NCI-H2029 treated with DMSO at 0.1 percent for 48 hours (cell line): ENCODE measurements around the gene ADAMTSL3.
"Not testable (repeated sequence)": the region's sequence is repeated elsewhere in the genome, so short reads cannot be mapped to it uniquely, and the experiment has no call there.

Experiments
- DNase-seq: peaks from one replicate; lab custom pipeline; 2025; lab: John Stamatoyannopoulos, UW

The ADAMTSL3 gene

DNA sequence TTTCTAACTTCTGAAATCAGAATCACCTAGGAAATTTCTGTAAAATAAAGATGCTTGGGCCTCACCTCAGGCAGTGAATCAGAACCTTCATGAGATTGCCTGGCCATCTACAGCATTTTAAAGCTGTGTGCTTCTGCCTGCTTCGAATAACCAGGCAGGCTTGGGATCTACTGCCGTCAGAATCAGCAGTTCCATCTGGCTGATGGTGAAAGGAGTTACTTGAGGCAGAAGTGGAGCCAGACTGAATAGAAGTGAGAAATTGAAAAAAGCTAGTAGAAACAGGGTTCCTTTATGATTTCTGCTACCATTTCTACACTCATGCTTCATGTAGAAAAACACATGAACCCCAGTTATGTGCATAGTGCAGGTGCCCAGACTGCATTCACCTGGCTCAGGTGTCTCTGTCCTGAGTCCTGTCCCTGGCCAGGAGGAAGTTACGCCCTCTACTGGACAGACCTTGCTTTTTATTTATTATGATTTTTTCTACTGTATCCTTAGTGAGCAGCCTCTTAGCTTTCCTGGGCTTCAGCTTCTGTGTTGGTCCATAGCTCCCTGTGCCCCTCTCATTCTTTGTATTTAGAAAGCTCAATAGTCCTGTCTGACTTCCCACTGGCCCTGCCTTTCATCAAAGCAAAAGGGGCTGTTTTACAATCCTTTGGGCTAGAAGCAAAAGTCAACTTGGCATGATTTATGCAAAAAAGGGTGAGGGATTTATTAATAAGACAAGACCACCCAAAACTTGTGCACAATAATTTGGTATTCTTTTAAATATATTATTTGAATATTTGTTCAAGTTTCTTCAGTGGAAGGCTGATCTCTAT, 380.9 kb downstream of the ADAMTSL3 start:
- no peak for DNase-seq

DNA sequence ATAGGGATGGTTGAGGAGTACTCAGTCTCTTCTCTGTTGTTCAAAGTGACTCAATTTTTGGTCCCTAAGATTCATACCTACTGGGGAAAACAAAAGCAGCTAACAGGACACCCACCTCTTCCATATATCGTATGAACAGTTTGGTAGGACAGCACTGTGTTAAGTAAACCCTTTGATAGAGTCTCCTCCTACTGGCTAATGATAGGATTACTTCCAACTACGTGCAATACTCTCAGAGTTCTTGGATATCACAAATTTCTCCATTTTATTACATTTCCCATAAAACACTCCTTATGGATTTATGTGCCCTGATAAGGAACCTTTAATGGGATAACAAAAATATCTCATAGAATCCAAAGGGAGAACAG, 381.5 kb downstream of the ADAMTSL3 start:
- DNase-seq: no peak

DNA sequence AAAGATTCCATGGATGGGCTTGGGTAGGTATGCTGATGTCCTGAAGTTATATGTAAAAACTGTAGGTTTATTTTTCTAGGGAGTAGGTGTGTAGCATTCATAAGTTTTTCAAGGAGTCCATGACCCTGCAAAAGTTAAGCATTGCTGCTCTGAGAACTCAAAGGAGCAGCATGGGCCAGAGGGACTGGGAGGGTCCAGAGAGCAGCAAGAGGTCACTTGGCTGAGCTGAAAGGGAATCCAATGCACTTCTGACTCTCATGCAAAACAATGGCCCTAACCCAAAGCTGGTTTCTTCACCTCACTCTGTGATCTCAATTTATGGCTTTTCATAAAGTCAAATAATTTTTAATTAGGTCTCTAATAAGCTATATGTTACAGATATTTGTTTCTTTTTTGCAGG, 383.4 kb downstream of the ADAMTSL3 start:
- no peak for DNase-seq

- DNase-seq: not testable (repeated sequence)
Observed at GRCh38 chr15:84042434-84043056, 388.6 kb downstream of the ADAMTSL3 start.

DNA sequence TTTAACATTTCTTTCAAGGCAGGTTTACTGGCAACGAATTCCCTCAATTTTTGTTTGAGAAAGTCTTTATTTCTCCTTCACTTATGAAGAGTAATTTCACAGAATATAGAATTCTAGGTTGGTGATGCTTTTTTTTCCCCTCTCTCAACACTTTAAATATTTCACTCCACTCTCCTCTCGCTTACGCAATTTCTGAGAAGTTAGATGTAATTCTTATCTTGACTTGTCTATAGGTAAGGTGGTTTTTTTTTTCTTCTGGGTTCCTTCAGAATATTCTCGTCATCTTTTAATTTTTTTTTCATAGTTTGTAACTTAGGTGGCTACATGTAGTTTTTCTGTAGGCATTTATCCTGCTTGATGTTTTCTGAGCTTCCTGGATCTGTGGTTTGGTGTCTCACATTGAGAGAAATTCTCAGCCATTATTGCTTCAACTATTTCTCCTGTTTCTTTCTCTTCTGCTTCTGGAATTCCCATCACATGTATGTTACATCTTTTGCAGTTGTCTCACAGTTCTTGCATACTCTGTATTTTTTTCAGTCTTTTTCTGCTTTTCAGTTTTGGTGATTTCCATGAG, 392.2 kb downstream of the ADAMTSL3 start:
- no peak for DNase-seq

- not testable (repeated sequence) for DNase-seq
Observed at GRCh38 chr15:84049480-84049879, 395.6 kb downstream of the ADAMTSL3 start.

GRCh38 chr15:84050076-84050475, 396.2 kb downstream of the ADAMTSL3 start:
- no peak for DNase-seq

GRCh38 chr15:84051146-84051545, 397.2 kb downstream of the ADAMTSL3 start:
- DNase-seq: not testable (repeated sequence)

DNA sequence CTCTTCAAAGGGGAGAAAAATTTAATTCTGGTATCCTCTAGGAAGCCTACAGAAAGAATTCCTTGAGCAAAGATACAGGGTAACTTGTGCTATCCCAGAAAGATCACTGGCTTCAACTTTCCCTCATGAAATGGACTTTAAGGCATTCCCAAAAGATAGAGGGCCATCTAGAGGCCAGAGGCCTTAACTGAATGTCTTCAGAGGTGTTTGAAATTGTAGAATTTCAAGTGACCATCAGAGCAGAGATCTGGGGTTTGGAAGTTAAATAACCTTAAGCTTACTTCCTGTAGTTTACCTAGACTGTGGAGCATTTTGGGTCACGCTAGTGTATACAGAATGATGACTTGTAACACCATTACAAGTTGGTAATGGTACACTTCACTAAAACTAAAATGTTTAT, 400.6 kb downstream of the ADAMTSL3 start:
- not testable (repeated sequence) for DNase-seq

DNA sequence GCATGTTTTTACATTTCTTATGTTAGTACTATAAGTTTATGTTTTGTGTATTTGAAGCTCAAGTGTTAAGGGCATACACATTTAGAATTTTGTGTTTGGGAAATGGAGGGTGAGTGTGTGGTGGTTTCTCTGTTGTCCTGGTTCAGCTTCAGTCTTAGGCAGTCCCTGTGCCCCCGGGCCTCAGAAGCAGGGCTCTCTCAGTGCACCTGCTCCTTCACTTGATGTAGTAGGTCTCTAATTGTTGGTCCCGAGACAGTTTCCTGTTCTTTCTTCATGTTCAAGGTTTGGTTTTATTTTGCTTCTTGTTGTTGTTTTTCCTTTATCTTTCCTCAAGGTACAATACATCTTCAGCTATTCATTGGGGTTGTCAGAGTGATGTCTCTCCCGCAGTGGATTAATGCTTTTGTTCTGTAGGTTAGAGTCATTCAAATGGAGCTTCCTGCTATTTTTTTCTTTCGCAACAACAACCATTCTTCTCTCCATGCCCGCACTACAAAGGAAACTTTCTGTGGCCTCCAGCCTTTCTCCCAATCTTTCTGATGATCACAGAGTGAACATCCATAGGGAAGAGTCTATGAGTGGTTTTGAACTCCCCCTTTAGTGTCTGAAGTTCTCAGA, 403.9 kb downstream of the ADAMTSL3 start:
- DNase-seq: no peak

DNA sequence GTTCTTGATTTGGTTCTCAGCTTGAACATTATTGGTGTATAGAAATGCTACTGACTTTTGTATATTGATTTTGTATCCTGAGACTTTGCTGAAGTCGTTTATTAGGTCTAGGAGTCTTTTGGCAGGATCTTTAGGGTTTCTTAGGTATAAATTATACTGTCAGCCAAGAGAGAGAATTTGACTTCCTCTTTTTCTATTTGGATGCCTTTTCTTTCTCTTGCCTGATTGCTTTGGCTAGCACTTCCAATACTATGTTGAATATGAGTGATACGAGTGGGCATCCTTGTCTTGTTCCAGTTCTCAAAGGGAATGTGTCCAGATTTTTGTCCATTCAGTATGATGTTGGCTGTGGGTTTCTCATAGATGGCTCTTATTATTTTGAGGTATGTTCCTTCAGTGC, 409.8 kb downstream of the ADAMTSL3 start:
- DNase-seq: not testable (repeated sequence)

- not testable (repeated sequence) for DNase-seq
Observed at GRCh38 chr15:84068674-84069073, 414.8 kb downstream of the ADAMTSL3 start.

- DNase-seq: not testable (repeated sequence)
Observed at GRCh38 chr15:84078038-84078437, 424.1 kb downstream of the ADAMTSL3 start.

GRCh38 chr15:84079325-84079884, 425.5 kb downstream of the ADAMTSL3 start:
- not testable (repeated sequence) for DNase-seq

DNA sequence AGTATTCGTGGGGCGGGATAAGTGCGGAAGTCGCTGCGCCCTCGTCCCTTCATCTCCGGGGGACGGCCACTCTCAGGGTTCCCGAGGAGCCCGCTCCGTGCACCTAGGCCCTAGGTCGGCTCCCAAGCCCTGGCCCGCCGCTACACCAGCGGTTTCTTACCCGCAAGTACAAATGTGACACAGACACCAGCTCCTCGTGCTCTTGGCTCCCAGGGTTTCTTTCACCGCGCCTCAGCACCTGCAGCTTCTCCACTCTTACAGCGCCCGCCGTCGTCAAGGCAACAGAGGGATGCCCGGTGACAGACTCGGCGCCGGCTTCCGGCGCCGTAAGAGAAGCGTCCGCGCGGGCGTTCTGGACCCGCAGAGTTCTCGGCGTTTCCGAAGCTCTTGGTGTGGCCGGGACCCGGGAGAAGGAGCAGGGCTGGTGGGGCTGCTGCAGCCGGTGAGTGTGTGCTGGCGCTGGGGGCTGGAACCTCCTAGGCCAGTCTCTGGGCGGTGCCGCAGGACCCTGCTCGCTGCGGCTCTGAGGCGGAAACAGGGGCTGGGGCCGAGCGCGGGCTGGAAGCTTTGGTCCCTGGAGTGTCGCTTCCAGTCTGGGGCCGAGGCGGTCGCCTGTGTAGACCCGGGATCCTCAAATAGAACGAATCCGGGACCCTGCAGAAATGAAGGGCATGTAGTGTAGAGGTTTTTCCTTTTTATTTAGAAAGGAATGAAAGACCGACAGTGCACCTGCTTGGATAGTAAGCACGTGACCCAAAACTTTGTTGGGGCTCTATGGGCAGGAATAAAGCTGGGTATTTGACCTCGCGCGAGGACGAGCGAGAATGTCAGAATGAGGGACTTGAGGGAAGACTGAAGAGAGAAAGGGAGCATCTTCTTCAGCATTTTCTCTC, 426.2 kb downstream of the ADAMTSL3 start:
- no peak for DNase-seq

GRCh38 chr15:84080778-84081084, 426.8 kb downstream of the ADAMTSL3 start:
- DNase-seq: not testable (repeated sequence)

- DNase-seq: no peak
Observed at GRCh38 chr15:84081391-84082168, 427.7 kb downstream of the ADAMTSL3 start.

DNA sequence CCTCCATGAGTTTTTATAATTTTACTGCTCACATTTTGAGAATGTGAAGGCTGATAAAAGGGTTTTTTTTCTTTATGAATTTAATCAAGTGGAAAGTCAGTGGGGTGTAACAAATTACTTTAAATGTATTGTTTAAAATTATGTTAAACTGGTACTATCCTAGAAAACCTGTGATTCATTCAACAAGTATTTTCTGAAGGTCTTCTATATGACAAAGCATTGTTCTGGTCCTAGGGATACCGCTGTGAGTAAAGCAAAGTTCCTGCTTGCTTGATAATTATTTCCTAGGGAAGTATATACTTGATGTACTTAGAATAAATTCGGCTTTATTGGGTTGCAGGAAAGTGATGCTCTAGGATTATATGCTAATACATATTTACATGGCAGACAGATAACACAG, 428.8 kb downstream of the ADAMTSL3 start:
- DNase-seq: no peak

DNA sequence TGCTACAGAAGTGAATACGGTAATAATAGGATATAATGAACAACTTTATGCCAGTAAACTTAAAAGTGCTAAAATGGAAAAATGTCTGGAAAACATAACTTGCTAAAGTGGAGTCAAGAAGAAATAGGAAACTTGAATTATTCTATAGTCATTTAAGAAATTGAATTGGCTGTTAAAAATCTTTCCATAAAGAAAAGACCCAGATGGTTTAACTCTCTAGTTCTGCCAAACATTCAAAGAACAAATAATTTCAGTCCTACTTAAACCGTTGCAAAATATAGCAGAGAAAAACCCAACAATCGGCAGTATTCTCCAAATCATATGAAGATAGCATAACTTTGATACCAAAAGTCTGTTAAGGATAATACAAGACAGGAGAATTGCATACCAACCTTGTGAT, 432.1 kb downstream of the ADAMTSL3 start:
- DNase-seq: not testable (repeated sequence)
